ENCODE results near the gene OSBPL5. TPM values are rescaled to one million over a fixed set of nuclear protein-coding genes. Genes with fewer than 3 reads are reported as not detected.
"Not testable (repeated sequence)": the region's sequence is repeated elsewhere in the genome, so short reads cannot be mapped to it uniquely, and the experiment has no call there.

Gene OSBPL5
- total and polyA plus RNA-seq, 2 donors from 2014 or later, result 8.5 to 63.0 TPM

DNA sequence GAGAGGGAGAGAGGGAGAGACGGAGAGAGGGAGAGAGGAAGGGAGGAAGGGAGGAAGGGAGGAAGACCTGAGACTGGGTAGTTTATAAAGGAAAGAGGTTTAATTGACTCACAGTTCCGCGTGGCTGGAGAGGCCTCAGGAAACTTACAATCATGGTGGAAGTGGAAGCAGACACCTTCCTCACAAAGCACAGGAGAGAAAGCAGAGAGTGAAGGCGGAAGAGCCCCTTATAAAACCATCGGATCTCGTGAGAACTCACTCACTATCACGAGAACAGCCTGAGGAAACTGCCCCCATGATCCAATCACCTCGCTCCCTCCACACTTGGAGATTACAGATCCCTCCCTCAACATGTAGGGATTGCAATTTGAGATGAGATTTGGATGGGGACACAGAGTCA lies 95.7 kb downstream of the OSBPL5 start:
- Histone ChIP-seq H3K4me1 (ENCODE audit: control insufficient read depth in 2 of 3, insufficient read depth in 2 of 3, low read depth in 1 of 3, low read length in 3 of 3) (no peaks in the 10 kb centered on the region), H3K9me3 (ENCODE audit: control insufficient read depth in 2 of 3, insufficient read depth in 1 of 3, low read length in 3 of 3) (no peaks in the 10 kb centered on the region), H3K4me3 (ENCODE audit: low read length in 3 of 3) (no peak overlapping the region), H3K27me3 (ENCODE audit: control insufficient read depth, insufficient read depth, low read length) (no peaks in the 10 kb centered on the region), H3K27ac (ENCODE audit: low read depth in 2 of 2, low read length in 2 of 2) (no peak overlapping the region), H3K9ac (ENCODE audit: low read length in 3 of 3) (no peak overlapping the region), H3K36me3 (ENCODE audit: control insufficient read depth in 2 of 3, insufficient read depth in 3 of 3, low read length in 3 of 3) (no peaks in the 10 kb centered on the region)
- no peak for DNase-seq
- TF ChIP-seq, protein P1, sequence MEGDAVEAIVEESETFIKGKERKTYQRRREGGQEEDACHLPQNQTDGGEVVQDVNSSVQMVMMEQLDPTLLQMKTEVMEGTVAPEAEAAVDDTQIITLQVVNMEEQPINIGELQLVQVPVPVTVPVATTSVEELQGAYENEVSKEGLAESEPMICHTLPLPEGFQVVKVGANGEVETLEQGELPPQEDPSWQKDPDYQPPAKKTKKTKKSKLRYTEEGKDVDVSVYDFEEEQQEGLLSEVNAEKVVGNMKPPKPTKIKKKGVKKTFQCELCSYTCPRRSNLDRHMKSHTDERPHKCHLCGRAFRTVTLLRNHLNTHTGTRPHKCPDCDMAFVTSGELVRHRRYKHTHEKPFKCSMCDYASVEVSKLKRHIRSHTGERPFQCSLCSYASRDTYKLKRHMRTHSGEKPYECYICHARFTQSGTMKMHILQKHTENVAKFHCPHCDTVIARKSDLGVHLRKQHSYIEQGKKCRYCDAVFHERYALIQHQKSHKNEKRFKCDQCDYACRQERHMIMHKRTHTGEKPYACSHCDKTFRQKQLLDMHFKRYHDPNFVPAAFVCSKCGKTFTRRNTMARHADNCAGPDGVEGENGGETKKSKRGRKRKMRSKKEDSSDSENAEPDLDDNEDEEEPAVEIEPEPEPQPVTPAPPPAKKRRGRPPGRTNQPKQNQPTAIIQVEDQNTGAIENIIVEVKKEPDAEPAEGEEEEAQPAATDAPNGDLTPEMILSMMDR (IDR thresholded peaks at IDR 0.05; ENCODE audit: borderline replicate concordance, extremely low read depth, insufficient read depth), result no peak
- FAIRE-seq, result no peak
- intact Hi-C loops (cut with DNase I), result no loop called here

- H3K36me3 ChIP-seq (ENCODE audit: control insufficient read depth in 2 of 3, insufficient read depth in 3 of 3, low read length in 3 of 3); H3K9me3 ChIP-seq (ENCODE audit: control insufficient read depth in 2 of 3, insufficient read depth in 1 of 3, low read length in 3 of 3); H3K4me1 ChIP-seq (ENCODE audit: control insufficient read depth in 2 of 3, insufficient read depth in 2 of 3, low read depth in 1 of 3, low read length in 3 of 3); H3K27ac ChIP-seq (ENCODE audit: low read depth in 2 of 2, low read length in 2 of 2); intact Hi-C loops (cut with DNase I); H3K9ac ChIP-seq (ENCODE audit: low read length in 3 of 3); H3K27me3 ChIP-seq (ENCODE audit: control insufficient read depth, insufficient read depth, low read length); H3K4me3 ChIP-seq (ENCODE audit: low read length in 3 of 3); FAIRE-seq: not testable (repeated sequence)
- peak in 1 of 5 donors; percentile 3 for DNase-seq
These were observed 98.8 kb downstream of the OSBPL5 start for GRCh38 chr11:3066308-3066707.

DNA sequence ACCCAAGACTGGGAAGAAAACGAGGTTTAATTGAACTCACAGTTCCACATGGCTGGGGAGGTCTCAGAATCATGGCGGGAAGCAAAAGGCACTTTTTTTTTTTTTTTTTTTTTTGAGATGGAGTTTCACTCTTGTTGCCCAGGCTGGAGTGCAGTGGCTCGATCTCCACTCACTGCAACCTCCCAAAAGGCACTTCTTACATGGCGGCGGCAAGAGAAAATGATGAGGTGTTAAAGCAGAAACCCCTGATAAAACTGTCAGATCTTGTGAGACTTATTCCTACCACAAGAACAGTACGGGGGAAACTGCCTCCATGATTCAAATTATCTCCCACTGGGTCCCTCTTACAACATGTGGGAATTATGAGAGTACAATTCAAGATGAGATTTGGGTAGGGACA lies 100.4 kb downstream of the OSBPL5 start:
- H3K4me3 ChIP-seq (ENCODE audit: low read length in 3 of 3); H3K27ac ChIP-seq (ENCODE audit: low read depth in 2 of 2, low read length in 2 of 2); FAIRE-seq; H3K27me3 ChIP-seq (ENCODE audit: control insufficient read depth, insufficient read depth, low read length); H3K9ac ChIP-seq (ENCODE audit: low read length in 3 of 3); H3K36me3 ChIP-seq (ENCODE audit: control insufficient read depth in 2 of 3, insufficient read depth in 3 of 3, low read length in 3 of 3); H3K4me1 ChIP-seq (ENCODE audit: control insufficient read depth in 2 of 3, insufficient read depth in 2 of 3, low read depth in 1 of 3, low read length in 3 of 3); intact Hi-C loops (cut with DNase I); H3K9me3 ChIP-seq (ENCODE audit: control insufficient read depth in 2 of 3, insufficient read depth in 1 of 3, low read length in 3 of 3): not testable (repeated sequence)
- peak in 1 of 5 donors; percentile 3 for DNase-seq

- H3K36me3 ChIP-seq (ENCODE audit: control insufficient read depth in 2 of 3, insufficient read depth in 3 of 3, low read length in 3 of 3); FAIRE-seq; H3K9ac ChIP-seq (ENCODE audit: low read length in 3 of 3); intact Hi-C loops (cut with DNase I); H3K4me3 ChIP-seq (ENCODE audit: low read length in 3 of 3); H3K27ac ChIP-seq (ENCODE audit: low read depth in 2 of 2, low read length in 2 of 2); H3K27me3 ChIP-seq (ENCODE audit: control insufficient read depth, insufficient read depth, low read length); H3K9me3 ChIP-seq (ENCODE audit: control insufficient read depth in 2 of 3, insufficient read depth in 1 of 3, low read length in 3 of 3); H3K4me1 ChIP-seq (ENCODE audit: control insufficient read depth in 2 of 3, insufficient read depth in 2 of 3, low read depth in 1 of 3, low read length in 3 of 3): not testable (repeated sequence)
- DNase-seq, result peak in 1 of 5 donors; percentile 29
These were observed 101.2 kb downstream of the OSBPL5 start for GRCh38 chr11:3063876-3064275.

GRCh38 chr11:3063432-3063831 lies 101.7 kb downstream of the OSBPL5 start:
- intact Hi-C loops (cut with DNase I); H3K4me1 ChIP-seq (ENCODE audit: control insufficient read depth in 2 of 3, insufficient read depth in 2 of 3, low read depth in 1 of 3, low read length in 3 of 3); DNase-seq; H3K9ac ChIP-seq (ENCODE audit: low read length in 3 of 3); H3K9me3 ChIP-seq (ENCODE audit: control insufficient read depth in 2 of 3, insufficient read depth in 1 of 3, low read length in 3 of 3); H3K36me3 ChIP-seq (ENCODE audit: control insufficient read depth in 2 of 3, insufficient read depth in 3 of 3, low read length in 3 of 3); H3K27me3 ChIP-seq (ENCODE audit: control insufficient read depth, insufficient read depth, low read length); H3K4me3 ChIP-seq (ENCODE audit: low read length in 3 of 3); FAIRE-seq; H3K27ac ChIP-seq (ENCODE audit: low read depth in 2 of 2, low read length in 2 of 2): not testable (repeated sequence)
